Mononuclear cell (primary cell): ENCODE data around the gene STRN4. TPM values are rescaled to one million over a fixed set of nuclear protein-coding genes. Genes with fewer than 3 reads are reported as not detected.

ENCODE experiments used
- H3K27me3 ChIP-seq: 2 replicates; pipeline ENCODE4 v1.6.0; 2011; ENCODE audit warnings: low read length, control low read depth; ENCODE audit not compliant: insufficient read depth
- H3K4me1 ChIP-seq: 2 replicates; pipeline ENCODE4 v1.5.1; 2011; ENCODE audit warnings: mild to moderate bottlenecking, low read length, control low read depth; ENCODE audit not compliant: insufficient read depth
- H3K4me3 ChIP-seq: 2 replicates; pipeline ENCODE4 v1.5.1; 2011; ENCODE audit warnings: mild to moderate bottlenecking, low read length, moderate library complexity
- H3K9me3 ChIP-seq: 2 replicates; pipeline ENCODE4 v1.5.1; 2011; ENCODE audit warnings: low read depth, mild to moderate bottlenecking, control low read depth, low read length
- total RNA-seq: library from RNA; depleted of rRNA; stranded (reverse); fragments of >200 nt; gene quantifications from one replicate; pipeline ENCODE4 v1.2.3, GENCODE V29; 2012

The STRN4 gene
- total RNA-seq, 1 donor: 66.0 TPM

DNA sequence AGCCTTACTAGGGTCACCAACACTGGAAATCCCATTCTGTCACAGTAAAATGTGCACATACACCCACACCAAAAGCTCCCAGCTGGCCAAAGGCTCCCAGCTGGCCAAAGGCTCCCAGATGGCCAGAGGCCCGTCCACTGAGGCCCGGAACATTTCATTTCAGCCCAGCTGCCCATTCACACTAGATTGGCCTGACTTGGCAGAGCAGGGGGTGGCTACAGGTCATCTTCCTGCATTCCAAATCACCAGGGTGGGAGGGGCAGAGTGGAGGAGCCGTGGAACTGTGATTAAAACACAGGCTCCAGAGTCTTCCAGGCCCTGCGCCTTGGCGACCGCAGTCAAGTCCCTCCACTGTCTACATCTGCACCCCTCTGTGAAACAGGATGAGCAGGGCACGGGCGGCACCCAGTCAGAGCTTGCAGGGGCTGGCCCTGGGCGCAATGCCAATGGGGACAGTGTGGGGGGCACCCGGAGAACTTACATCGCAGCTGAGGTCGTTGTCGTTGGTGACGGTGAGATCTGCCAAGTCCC lies 19.2 kb downstream of the STRN4 start:
- Histone ChIP-seq H3K4me3 (no peak overlapping the region), H3K9me3 (no peaks in the 10 kb centered on the region), H3K27me3 (no peaks in the 10 kb centered on the region), H3K4me1 (peaks cover 56% of the 10 kb centered on the region)

- peaks cover 56% of the 10 kb centered on the region for H3K4me1 ChIP-seq
- H3K4me3 ChIP-seq: no peak overlapping the region
- no peaks in the 10 kb centered on the region for H3K9me3 ChIP-seq
- H3K27me3 ChIP-seq: no peaks in the 10 kb centered on the region
Measured at GRCh38 chr19:46726551-46726950, 19.7 kb downstream of the STRN4 start.

DNA sequence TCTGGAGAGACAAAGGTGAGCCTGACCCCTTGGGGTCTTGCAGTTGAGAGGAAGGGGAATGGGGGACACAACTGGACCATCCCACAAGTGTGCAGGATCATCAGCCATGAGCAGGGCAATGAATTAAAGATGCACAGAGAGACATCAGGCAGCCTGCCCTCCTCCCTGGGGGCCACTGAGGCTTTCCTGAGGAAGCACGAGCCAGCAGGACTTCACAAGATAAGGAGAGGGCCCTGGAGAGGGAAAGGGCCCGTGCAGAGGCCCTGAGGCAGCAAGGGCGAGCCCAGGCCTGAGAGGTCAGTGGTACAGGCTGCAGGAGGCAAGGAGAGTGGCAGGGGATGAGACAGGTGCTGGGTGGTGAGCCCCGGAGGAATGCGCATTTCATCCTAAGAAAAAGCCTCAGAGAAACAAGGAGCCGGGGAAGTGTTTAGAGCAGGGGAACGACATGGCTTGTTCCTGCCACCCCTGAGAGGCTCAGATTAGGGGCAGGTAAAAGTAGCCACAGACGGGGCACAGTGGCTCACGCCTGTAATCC lies 20.3 kb downstream of the STRN4 start:
- H3K9me3 ChIP-seq: no peaks in the 10 kb centered on the region
- peaks cover 53% of the 10 kb centered on the region for H3K4me1 ChIP-seq
- no peak overlapping the region for H3K4me3 ChIP-seq
- H3K27me3 ChIP-seq: no peaks in the 10 kb centered on the region

DNA sequence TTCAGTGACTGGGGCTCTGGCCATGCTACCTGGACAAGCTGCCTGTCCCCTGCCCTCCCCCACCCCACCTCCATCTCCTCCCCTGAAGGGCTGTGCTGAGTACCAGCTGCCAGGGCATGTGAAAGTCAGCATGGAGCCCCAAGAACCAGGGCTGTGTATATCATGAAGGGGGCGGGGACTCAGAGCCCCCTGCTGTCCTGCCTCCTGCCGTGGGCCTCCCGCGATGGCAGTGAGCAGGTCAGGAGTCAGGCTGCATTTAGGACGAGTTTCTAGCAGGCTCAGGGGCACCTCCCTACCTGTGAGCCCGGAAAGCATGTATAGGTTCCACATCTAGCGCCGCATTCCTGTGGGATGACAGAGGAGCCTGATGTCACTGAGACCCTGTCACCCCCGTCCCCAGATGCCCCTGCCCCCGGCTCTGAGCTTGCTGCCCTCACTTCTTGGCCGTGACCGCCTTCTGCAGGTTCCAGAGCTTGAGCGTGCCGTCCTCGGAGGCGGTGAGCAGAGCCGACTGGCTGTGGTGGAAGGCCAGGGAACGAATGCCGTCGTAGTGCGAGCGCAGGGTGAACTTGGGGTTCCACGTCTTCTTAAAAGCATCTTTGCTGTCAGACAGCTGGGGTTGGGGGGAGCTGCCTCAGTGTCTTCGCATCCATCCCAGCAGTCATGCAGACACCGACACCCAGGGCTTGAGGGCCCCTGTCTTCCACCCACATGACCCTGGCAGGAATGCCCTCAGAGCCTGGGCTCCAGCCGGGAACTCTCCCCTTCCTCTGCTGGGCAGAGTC lies 21.0 kb downstream of the STRN4 start:
- H3K27me3 ChIP-seq: no peaks in the 10 kb centered on the region
- H3K4me3 ChIP-seq: no peak overlapping the region
- no peaks in the 10 kb centered on the region for H3K9me3 ChIP-seq
- H3K4me1 ChIP-seq: peaks cover 53% of the 10 kb centered on the region

- H3K4me1 ChIP-seq: peaks cover 53% of the 10 kb centered on the region
- no peaks in the 10 kb centered on the region for H3K27me3 ChIP-seq
- no peaks in the 10 kb centered on the region for H3K9me3 ChIP-seq
- no peak overlapping the region for H3K4me3 ChIP-seq
Measured at GRCh38 chr19:46724468-46724867, 21.8 kb downstream of the STRN4 start.

DNA sequence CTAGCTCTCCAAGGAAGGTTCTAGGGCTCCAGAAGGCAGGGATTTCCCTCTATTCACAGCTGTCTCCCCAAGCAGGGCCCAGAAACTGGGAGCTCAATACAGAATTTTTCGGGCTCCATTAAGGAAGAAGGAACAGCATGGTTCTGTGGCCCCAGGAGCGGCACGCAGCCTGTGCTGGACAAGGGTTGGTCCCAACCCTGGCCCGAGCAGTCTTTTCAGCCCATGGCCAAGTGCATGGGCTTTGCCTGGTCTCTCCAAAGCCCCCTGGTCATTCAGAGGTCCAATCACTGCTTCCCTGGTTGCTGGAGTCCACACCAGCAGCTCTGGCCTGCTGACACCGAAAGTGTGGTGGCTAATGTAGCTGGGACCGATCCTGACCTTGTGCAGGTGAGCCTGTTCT lies 22.8 kb downstream of the STRN4 start:
- Histone ChIP-seq H3K9me3 (no peaks in the 10 kb centered on the region), H3K27me3 (no peaks in the 10 kb centered on the region), H3K4me3 (no peak overlapping the region), H3K4me1 (peaks cover 53% of the 10 kb centered on the region)

- Histone ChIP-seq H3K27me3 (no peaks in the 10 kb centered on the region), H3K4me3 (no peak overlapping the region), H3K9me3 (no peaks in the 10 kb centered on the region), H3K4me1 (peaks cover 54% of the 10 kb centered on the region)
Measured at GRCh38 chr19:46723023-46723461, 23.2 kb downstream of the STRN4 start.

DNA sequence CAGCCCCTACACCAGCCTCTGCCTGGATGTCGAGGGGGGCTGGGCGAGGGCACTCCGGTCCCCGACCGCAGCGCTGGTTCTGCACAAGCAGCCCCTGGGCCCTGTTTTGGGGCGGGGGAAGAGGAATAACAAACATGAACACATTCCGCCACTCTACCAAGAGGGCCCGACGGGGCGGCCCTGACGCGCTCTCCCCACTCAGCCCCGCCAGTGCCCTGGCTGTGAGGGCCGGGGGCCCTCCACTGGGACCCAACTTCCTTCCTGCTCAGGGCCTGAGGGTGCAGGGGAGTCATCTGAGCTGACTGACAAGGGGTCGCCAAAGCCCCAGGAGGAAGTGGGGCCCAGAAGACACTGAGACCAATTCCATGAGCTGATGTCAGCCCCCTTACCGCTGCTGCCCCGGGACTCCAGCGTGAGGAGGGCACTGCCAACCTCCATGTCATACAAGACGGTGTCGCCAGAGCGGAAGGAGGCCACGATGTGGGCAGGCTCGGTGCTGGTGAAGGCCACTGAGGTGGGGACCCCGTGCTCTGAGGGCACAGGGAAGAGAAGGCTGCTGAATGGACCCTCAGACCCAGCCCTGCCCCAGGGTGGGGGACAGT lies 23.7 kb downstream of the STRN4 start:
- H3K4me3 ChIP-seq: no peak overlapping the region
- no peaks in the 10 kb centered on the region for H3K9me3 ChIP-seq
- no peaks in the 10 kb centered on the region for H3K27me3 ChIP-seq
- H3K4me1 ChIP-seq: peaks cover 59% of the 10 kb centered on the region

DNA sequence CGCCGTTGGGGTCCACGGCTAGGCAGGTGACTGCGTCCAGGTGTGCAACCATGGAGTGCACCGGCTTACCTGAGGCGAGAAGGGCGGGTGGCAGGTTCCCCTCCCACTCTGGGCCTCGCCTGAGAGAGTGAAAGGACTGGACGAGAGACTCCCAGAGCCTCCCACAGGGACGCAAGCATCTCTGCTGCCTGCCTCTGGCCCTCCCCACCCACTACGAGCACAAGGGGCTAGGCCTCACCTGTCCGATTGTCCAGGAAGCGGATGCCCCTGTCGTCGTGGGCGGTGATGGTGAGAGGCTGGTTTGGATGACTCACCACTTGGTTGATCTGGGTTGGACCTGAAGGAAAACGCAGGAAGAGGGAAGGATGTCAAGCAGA lies 24.3 kb downstream of the STRN4 start:
- no peaks in the 10 kb centered on the region for H3K9me3 ChIP-seq
- H3K27me3 ChIP-seq: no peaks in the 10 kb centered on the region
- H3K4me3 ChIP-seq: no peak overlapping the region
- H3K4me1 ChIP-seq: peaks cover 61% of the 10 kb centered on the region

DNA sequence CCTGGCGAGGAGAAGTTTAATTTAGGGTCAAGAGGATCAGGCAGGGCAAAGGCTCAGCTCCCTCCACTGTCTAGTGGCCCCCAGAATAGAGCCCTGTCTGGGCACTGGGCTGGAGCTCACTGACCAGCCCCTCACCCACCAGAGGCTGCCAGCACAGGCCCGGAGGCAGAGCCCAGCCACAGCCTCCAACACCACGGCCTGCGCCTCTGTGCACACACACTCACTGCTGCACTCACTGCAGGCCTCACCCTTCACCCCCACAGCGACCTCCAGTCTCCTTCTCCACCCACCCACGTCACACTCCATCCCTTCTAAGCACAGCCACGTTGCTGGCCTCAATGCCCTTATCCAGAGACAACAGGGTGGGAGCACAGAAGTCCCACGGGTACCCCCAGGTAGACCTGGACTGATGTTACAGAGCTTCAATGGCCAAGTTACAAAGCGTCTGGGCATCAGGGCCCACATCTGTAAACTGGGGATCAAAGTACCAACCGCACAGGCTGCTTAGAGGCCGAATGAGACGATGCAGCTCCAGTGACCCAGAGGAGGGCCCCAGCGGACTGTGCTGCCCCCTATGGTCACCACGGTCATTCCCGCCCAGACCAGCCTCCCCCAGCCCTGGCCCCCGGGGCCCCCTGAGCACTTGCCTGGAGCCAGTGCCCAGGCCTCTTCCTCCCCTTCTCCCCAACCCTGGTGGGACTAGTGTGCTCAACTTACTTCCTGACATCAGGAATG lies 24.8 kb downstream of the STRN4 start:
- no peaks in the 10 kb centered on the region for H3K27me3 ChIP-seq
- H3K9me3 ChIP-seq: no peaks in the 10 kb centered on the region
- no peak overlapping the region for H3K4me3 ChIP-seq
- H3K4me1 ChIP-seq: peaks cover 61% of the 10 kb centered on the region

DNA sequence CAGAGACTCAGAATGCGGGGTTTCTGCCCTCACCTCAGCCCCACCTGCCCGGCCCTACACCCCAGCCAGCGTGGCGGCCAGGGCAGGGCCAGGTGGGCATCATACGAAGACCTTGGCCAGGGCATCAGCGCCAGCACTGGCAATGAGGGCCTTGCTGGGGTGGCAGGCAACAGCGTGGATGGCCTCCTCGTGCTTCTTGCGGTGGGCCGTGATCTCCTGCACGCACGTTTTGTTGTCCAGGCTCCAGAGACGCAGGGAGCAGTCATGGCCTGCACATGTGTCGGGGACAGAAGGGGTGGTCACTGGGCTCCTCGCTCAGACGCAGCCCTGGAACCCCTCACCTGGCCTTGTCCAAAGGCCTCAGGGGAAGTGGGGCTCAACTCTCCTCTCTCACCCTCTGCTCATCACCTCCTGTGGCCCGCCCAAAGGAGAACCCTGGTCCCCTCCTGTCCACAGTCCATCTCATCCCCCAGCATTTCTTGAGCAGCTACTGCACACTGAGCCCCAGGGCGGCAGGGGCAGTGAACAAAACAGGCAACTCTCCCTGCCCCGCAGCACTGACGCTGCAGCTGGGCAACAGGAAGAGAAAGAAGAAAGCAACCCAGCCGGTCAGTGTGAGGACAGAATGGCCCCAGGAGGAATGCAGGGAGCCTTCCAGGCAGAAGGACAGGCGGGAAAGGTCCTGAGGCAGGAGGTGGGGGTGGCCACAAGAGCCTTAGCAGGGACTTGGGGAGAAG lies 25.6 kb downstream of the STRN4 start:
- Histone ChIP-seq H3K4me3 (no peak overlapping the region), H3K9me3 (no peaks in the 10 kb centered on the region), H3K4me1 (peaks cover 66% of the 10 kb centered on the region), H3K27me3 (no peaks in the 10 kb centered on the region)

DNA sequence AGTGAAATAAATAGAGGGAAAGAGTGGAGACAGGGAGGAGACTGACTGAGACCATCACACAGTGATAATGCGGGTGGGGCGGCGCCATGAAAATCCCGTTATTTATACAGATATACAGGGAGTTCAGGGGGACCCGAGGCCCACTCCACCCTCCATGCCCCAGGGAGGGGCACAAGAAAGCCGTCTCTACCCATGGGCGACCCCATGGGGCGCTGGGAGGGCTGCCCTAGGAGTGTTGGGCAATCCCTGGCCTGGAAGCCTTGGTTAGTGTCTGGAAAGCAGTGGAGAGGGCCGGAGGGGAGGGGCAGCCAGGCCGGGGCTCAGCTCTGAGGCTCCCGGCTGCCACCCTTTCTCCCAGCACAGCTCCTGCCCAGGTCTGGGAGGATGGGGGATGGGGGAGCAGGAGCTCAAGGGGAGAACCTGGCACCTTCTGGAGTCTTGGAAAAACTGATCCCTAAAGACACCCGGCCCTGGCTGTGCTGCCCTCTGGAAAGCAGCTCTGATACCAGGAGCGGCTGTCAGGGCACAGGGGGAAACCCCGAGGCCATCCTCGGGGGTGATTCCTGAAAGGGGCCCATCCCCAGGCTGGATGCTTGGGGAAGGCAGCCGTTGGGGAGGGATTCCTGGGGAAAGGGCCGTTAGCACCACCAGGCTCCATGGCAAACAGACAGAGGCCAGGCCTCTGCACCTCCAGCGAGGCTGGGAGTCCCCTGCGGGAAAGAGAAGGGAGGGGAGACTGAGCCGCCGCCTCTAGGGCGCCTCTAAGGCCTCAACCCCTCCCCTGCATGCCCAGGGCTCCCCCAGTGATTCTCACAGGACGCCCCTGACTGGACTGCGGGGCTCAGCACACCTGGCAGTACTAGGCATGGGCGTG lies 26.4 kb downstream of the STRN4 start:
- Histone ChIP-seq H3K27me3 (no peaks in the 10 kb centered on the region), H3K4me1 (peaks cover 74% of the 10 kb centered on the region), H3K9me3 (no peaks in the 10 kb centered on the region), H3K4me3 (no peak overlapping the region)

- Histone ChIP-seq H3K27me3 (no peaks in the 10 kb centered on the region), H3K4me3 (no peak overlapping the region), H3K9me3 (no peaks in the 10 kb centered on the region), H3K4me1 (peaks cover 79% of the 10 kb centered on the region)
Measured at GRCh38 chr19:46718934-46719622, 27.2 kb downstream of the STRN4 start.
